CD4-positive, alpha-beta T cell treated with Interleukin-12 subunit alpha and Interleukin-12 subunit beta, for 1 hour (primary cell): ENCODE measurements around the gene TMEM117.
"Not testable (repeated sequence)": the region's sequence is repeated elsewhere in the genome, so short reads cannot be mapped to it uniquely, and the experiment has no call there.

ENCODE experiments used
- DNase-seq: peaks from one replicate; pipeline ENCODE4 v3.0.0-alpha.2; 2020

TMEM117 gene

GRCh38 chr12:44235674-44236073, 399.8 kb downstream of the TMEM117 start:
- no peak for DNase-seq

- no peak for DNase-seq
Observed at GRCh38 chr12:44240186-44240585, 404.3 kb downstream of the TMEM117 start.

GRCh38 chr12:44245932-44246331, 410.1 kb downstream of the TMEM117 start:
- no peak for DNase-seq

- no peak for DNase-seq
Observed at GRCh38 chr12:44246482-44247105, 410.7 kb downstream of the TMEM117 start.

- no peak for DNase-seq
Observed at GRCh38 chr12:44247588-44247987, 411.7 kb downstream of the TMEM117 start.

DNA sequence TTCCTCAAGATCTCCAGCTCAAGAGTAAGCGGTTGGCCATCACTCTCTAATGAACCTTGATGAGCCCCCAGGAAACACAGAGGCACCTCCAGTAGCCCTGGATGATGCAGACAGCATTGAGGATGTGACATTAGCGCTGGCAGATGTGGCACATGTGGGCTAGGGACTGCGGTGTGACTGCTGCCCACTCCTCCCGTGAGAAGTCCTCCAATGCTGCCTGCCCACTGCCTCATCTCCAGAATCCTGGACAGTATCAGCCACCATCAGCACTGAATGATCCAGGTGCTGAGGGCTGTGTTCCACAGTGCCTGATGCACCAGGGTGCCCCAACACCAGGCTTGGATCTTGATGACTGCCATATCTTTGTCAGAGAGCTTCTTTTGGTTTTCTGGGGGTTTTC, 412.6 kb downstream of the TMEM117 start:
- DNase-seq: no peak

GRCh38 chr12:44250440-44250839, 414.6 kb downstream of the TMEM117 start:
- DNase-seq: not testable (repeated sequence)

- DNase-seq: no peak
Observed at GRCh38 chr12:44253338-44253856, 417.5 kb downstream of the TMEM117 start.

- DNase-seq: no peak
Observed at GRCh38 chr12:44258246-44258645, 422.4 kb downstream of the TMEM117 start.

GRCh38 chr12:44259890-44260289, 424.0 kb downstream of the TMEM117 start:
- no peak for DNase-seq

GRCh38 chr12:44260581-44260980, 424.7 kb downstream of the TMEM117 start:
- DNase-seq: no peak

GRCh38 chr12:44285321-44285960, 449.6 kb downstream of the TMEM117 start:
- no peak for DNase-seq

DNA sequence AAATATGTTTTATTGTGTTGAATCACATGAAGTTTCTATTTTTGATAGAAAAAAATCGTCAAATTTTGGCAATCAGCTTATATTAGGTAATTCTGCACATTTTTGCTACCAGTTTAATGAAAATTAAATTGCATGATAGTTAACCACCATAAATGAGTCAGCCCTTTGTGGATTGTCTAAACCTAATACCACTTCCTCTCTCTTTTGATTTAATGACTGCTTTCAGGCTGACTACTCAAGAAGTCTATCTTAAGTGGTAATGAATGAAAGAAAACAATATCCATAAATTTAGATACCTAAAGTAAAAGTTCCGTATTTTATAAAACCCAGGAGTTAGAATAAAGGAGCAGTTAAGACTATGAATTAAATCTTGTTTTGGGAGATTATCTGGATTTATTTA, 450.5 kb downstream of the TMEM117 start:
- no peak for DNase-seq

- no peak for DNase-seq
Observed at GRCh38 chr12:44286821-44287505, 451.1 kb downstream of the TMEM117 start.

DNA sequence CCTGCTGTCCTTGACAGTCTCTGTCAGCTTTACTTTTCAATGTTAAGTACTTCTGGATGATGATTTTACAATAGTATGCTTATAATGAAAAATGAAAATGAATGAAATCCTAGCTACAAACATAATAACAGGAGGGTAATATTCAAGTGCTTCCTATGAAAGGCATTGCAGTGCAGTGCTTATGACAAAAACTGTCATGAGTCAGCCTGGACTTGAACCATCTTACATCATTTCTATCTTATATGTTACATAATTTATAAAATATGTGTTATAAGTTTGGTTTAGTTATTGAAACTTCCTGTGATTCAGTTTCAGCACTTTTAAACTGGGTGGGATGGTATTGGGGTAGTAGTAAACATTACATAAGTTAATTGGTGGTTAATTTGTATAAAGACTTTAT, 451.7 kb downstream of the TMEM117 start:
- no peak for DNase-seq

DNA sequence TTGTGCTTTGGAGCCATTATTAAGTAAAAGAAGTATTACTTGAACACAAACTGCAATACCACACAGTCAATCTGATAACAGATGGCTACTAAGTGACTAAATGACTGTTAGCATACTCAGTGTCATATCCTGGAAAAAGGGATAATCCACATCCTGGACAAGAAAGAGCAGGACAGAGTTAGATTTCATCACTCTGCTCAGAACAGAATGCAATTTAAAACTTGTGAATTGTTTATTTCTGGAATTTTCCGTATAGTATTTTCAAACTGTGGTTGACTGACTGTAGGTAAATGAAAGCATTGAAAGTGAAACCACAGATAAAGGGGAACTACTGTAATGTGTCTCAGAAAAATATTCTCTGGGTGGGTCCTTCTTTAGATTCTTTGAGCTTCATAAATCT, 458.8 kb downstream of the TMEM117 start:
- no peak for DNase-seq

- DNase-seq: no peak
Observed at GRCh38 chr12:44295958-44296623, 460.2 kb downstream of the TMEM117 start.

- DNase-seq: no peak
Observed at GRCh38 chr12:44296624-44297197, 460.8 kb downstream of the TMEM117 start.

DNA sequence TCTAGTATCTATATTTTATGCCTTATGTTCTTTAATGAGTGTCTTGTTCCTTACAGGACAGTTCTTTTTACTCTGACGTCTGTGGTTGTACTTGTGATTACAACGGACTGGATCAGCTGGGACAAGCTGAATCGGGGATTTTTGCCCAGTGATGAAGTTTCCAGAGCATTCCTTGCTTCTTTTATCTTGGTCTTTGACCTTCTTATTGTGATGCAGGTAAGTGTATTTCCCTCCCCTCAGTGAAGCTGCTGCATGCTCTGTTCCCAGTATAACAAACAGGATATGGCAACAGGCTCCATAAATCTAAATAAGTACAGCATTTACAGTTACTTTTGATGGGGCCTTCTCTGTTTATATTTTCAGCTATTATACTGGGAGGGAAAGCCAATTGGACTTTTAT, 463.6 kb downstream of the TMEM117 start:
- no peak for DNase-seq

- DNase-seq: no peak
Observed at GRCh38 chr12:44307506-44308168, 471.8 kb downstream of the TMEM117 start.

GRCh38 chr12:44313188-44313587, 477.3 kb downstream of the TMEM117 start:
- no peak for DNase-seq

DNA sequence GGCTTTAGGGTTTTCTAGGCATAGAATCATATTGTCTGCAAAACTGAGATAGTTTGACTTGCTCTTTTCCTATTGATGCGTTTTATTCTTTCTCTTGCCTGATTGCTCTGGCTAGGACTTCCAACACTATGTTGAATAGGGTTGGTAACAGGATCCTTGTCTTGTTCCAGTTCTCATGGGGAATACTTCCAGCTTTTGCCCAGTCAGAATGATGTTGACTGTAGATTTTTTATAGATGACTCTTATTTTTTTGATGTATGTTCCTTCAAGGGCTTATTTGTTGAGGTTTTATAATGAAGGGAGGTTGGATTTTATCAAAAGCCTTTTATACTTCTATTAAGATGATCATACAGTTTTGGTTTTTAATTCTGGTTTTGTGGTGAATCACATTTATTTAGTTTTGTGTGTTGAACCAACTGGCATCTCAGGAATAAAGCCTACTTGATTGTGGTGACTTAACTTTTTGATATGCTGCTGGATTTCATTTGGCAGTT, 478.2 kb downstream of the TMEM117 start:
- DNase-seq: no peak
